Stimulated activated CD8-positive, alpha-beta memory T cell treated with anti-CD3 and anti-CD28 coated beads, Interleukin-2, amount 100 ng/mL, for 48 hours (primary cell): ENCODE data around the gene RHOT2.
"Not testable (repeated sequence)": the region's sequence is repeated elsewhere in the genome, so short reads cannot be mapped to it uniquely, and the experiment has no call there.

Source experiments
- DNase-seq, 2 donors: peaks; one replicate each; pipeline ENCODE4 v3.0.0-alpha.2; 2020; ENCODE audit warnings: low read depth in 2 of 2

The RHOT2 gene

GRCh38 chr16:681746-682427, 14.0 kb downstream of the RHOT2 start:
- no peak for DNase-seq

GRCh38 chr16:682493-683395, 14.8 kb downstream of the RHOT2 start:
- DNase-seq = no peak

- no peak for DNase-seq
Measured at GRCh38 chr16:683396-684070, 15.6 kb downstream of the RHOT2 start.

- DNase-seq = peak; percentile 94 to 97
Measured at GRCh38 chr16:684071-684794, 16.3 kb downstream of the RHOT2 start, which contains the start of gene JMJD8. JMJD8 (minus strand) TSS chr16:684334; CDS start chr16:684319, 15 bp downstream.

GRCh38 chr16:684961-685696, 17.2 kb downstream of the RHOT2 start:
- no peak for DNase-seq

GRCh38 chr16:685967-686366, 18.0 kb downstream of the RHOT2 start:
- no peak for DNase-seq

- DNase-seq = no peak
Measured at GRCh38 chr16:686459-687260, 18.7 kb downstream of the RHOT2 start.

- DNase-seq = no peak
Measured at GRCh38 chr16:687499-687898, 19.6 kb downstream of the RHOT2 start.

GRCh38 chr16:689175-689897, 21.4 kb downstream of the RHOT2 start:
- no peak for DNase-seq

GRCh38 chr16:691242-691641, 23.3 kb downstream of the RHOT2 start:
- not testable (repeated sequence) for DNase-seq

- DNase-seq = no peak
Measured at GRCh38 chr16:692356-693108, 24.6 kb downstream of the RHOT2 start.

- DNase-seq = no peak
Measured at GRCh38 chr16:693364-693763, 25.4 kb downstream of the RHOT2 start.

GRCh38 chr16:693766-694165, 25.8 kb downstream of the RHOT2 start:
- DNase-seq = no peak

GRCh38 chr16:694187-694862, 26.4 kb downstream of the RHOT2 start:
- DNase-seq = no peak

- DNase-seq = no peak
Measured at GRCh38 chr16:694863-695354, 27.0 kb downstream of the RHOT2 start.

- DNase-seq = peak in 1 of 2 donors; percentile 58
Measured at GRCh38 chr16:695355-696089, 27.6 kb downstream of the RHOT2 start.
